Measurements from ENCODE around the gene PPIE.
"Not testable (repeated sequence)": the region's sequence is repeated elsewhere in the genome, so short reads cannot be mapped to it uniquely, and the experiment has no call there.

The PPIE gene

DNA sequence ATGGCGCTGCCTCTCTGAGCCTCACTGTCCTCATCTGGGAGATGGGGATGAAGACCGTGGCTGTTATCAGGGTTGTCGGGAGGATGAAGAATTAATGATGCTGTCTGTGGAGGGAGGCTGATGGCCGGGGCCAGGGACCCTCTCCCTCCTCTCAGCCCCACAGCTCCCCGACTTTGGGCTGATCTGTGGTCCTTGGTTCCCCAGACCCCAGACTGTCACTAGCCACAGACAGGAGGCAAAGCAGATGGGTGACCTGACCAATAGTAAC, 48.4 kb downstream of the PPIE start:
- H3K18ac ChIP-seq (ENCODE audit: low read depth in 1 of 2, low read length in 2 of 2); H2BK12ac ChIP-seq (ENCODE audit: low read length in 2 of 2); H2AFZ ChIP-seq (ENCODE audit: low read depth, low read length); H3K9me3 ChIP-seq (ENCODE audit: control insufficient read depth, low read length); H3K9ac ChIP-seq (ENCODE audit: low read length); DNase-seq; H4K8ac ChIP-seq (ENCODE audit: low read length); H3K4me2 ChIP-seq (ENCODE audit: low read length, poor library complexity, severe bottlenecking); H3K23ac ChIP-seq (ENCODE audit: low read length in 2 of 2); H3K79me1 ChIP-seq (replicated peaks; ENCODE audit: low read length, poor library complexity, severe bottlenecking); H2AK5ac ChIP-seq (ENCODE audit: low read length, severe bottlenecking); H4K91ac ChIP-seq (ENCODE audit: low read length); H3K36me3 ChIP-seq (ENCODE audit: control insufficient read depth in 1 of 2, insufficient read depth in 2 of 2, low read depth in 1 of 2, low read length in 2 of 2); H3K4me3 ChIP-seq (ENCODE audit: insufficient read depth in 1 of 2, low read depth in 1 of 2, low read length in 2 of 2); H2BK120ac ChIP-seq (ENCODE audit: low read depth, low read length); H2BK5ac ChIP-seq (ENCODE audit: low read depth, low read length, poor library complexity, severe bottlenecking); H2BK15ac ChIP-seq (ENCODE audit: low read depth, poor library complexity, severe bottlenecking); H3K4ac ChIP-seq (ENCODE audit: low read depth in 1 of 2, low read length in 2 of 2); H3K27ac ChIP-seq (ENCODE audit: low read length, poor library complexity, severe bottlenecking); H3K14ac ChIP-seq (ENCODE audit: low read length in 2 of 2): not testable (repeated sequence)
- Histone ChIP-seq H3K27me3 (ENCODE audit: control insufficient read depth in 1 of 2, insufficient read depth in 1 of 2, low read length in 2 of 2) (peaks cover 54 to 60% of the 10 kb centered on the region in 2 experiments), H3K4me1 (ENCODE audit: control insufficient read depth, insufficient read depth, low read depth, low read length) (peaks cover 11% of the 10 kb centered on the region)
- WGBS = 100% methylated on average over 1 of the region's 5 CpGs

GRCh38 chr1:39787468-39787867, 48.8 kb downstream of the PPIE start:
- no peak overlapping the region for H4K8ac ChIP-seq (ENCODE audit: low read length)
- H2BK15ac ChIP-seq (ENCODE audit: low read depth, poor library complexity, severe bottlenecking) = no peak overlapping the region
- H3K18ac ChIP-seq (ENCODE audit: low read depth in 1 of 2, low read length in 2 of 2) = no peak overlapping the region
- no peak overlapping the region for H3K4ac ChIP-seq (ENCODE audit: low read depth in 1 of 2, low read length in 2 of 2)
- 77% methylated on average over 7 of the region's 11 CpGs for WGBS
- no peak overlapping the region for H2BK12ac ChIP-seq (ENCODE audit: low read length in 2 of 2)
- H3K27me3 ChIP-seq (ENCODE audit: control insufficient read depth in 1 of 2, insufficient read depth in 1 of 2, low read length in 2 of 2) = peaks cover 53 to 59% of the 10 kb centered on the region in 2 experiments
- DNase-seq = no peak
- peaks cover 11% of the 10 kb centered on the region for H3K4me1 ChIP-seq (ENCODE audit: control insufficient read depth, insufficient read depth, low read depth, low read length)
- no peak overlapping the region for H3K23ac ChIP-seq (ENCODE audit: low read length in 2 of 2)
- H2BK5ac ChIP-seq (ENCODE audit: low read depth, low read length, poor library complexity, severe bottlenecking) = no peak overlapping the region
- H2AFZ ChIP-seq (ENCODE audit: low read depth, low read length) = no peak overlapping the region
- no peak overlapping the region for H3K27ac ChIP-seq (ENCODE audit: low read length, poor library complexity, severe bottlenecking)
- H3K36me3 ChIP-seq (ENCODE audit: control insufficient read depth in 1 of 2, insufficient read depth in 2 of 2, low read depth in 1 of 2, low read length in 2 of 2) = no peaks in the 10 kb centered on the region
- H3K9ac ChIP-seq (ENCODE audit: low read length) = no peak overlapping the region
- no peak overlapping the region for H2BK120ac ChIP-seq (ENCODE audit: low read depth, low read length)
- no peak overlapping the region for H3K14ac ChIP-seq (ENCODE audit: low read length in 2 of 2)
- H3K9me3 ChIP-seq (ENCODE audit: control insufficient read depth, low read length) = no peaks in the 10 kb centered on the region
- no peak overlapping the region for H2AK5ac ChIP-seq (ENCODE audit: low read length, severe bottlenecking)
- no peaks in the 10 kb centered on the region for H3K79me1 ChIP-seq (replicated peaks; ENCODE audit: low read length, poor library complexity, severe bottlenecking)
- no peak overlapping the region for H4K91ac ChIP-seq (ENCODE audit: low read length)
- no peak overlapping the region for H3K4me3 ChIP-seq (ENCODE audit: insufficient read depth in 1 of 2, low read depth in 1 of 2, low read length in 2 of 2)
- no peak overlapping the region for H3K4me2 ChIP-seq (ENCODE audit: low read length, poor library complexity, severe bottlenecking)

- H2AFZ ChIP-seq (ENCODE audit: low read depth, low read length); H2BK5ac ChIP-seq (ENCODE audit: low read depth, low read length, poor library complexity, severe bottlenecking); H3K36me3 ChIP-seq (ENCODE audit: control insufficient read depth in 1 of 2, insufficient read depth in 2 of 2, low read depth in 1 of 2, low read length in 2 of 2); H3K79me1 ChIP-seq (replicated peaks; ENCODE audit: low read length, poor library complexity, severe bottlenecking); H2BK120ac ChIP-seq (ENCODE audit: low read depth, low read length); H3K4ac ChIP-seq (ENCODE audit: low read depth in 1 of 2, low read length in 2 of 2); H3K4me3 ChIP-seq (ENCODE audit: insufficient read depth in 1 of 2, low read depth in 1 of 2, low read length in 2 of 2); H3K23ac ChIP-seq (ENCODE audit: low read length in 2 of 2); H3K18ac ChIP-seq (ENCODE audit: low read depth in 1 of 2, low read length in 2 of 2); H2BK12ac ChIP-seq (ENCODE audit: low read length in 2 of 2); H3K27ac ChIP-seq (ENCODE audit: low read length, poor library complexity, severe bottlenecking); H4K91ac ChIP-seq (ENCODE audit: low read length); DNase-seq; H3K9me3 ChIP-seq (ENCODE audit: control insufficient read depth, low read length); H2BK15ac ChIP-seq (ENCODE audit: low read depth, poor library complexity, severe bottlenecking); H4K8ac ChIP-seq (ENCODE audit: low read length); H3K4me2 ChIP-seq (ENCODE audit: low read length, poor library complexity, severe bottlenecking); H3K9ac ChIP-seq (ENCODE audit: low read length); H3K14ac ChIP-seq (ENCODE audit: low read length in 2 of 2); H2AK5ac ChIP-seq (ENCODE audit: low read length, severe bottlenecking): not testable (repeated sequence)
- Histone ChIP-seq H3K4me1 (ENCODE audit: control insufficient read depth, insufficient read depth, low read depth, low read length) (peaks cover 11% of the 10 kb centered on the region), H3K27me3 (ENCODE audit: control insufficient read depth in 1 of 2, insufficient read depth in 1 of 2, low read length in 2 of 2) (peaks cover 53 to 62% of the 10 kb centered on the region in 2 experiments)
- 14% methylated on average over 10 of the region's 55 CpGs for WGBS
These were observed 49.3 kb downstream of the PPIE start for GRCh38 chr1:39787964-39788363.

- Histone ChIP-seq H3K36me3 (ENCODE audit: control insufficient read depth in 1 of 2, insufficient read depth in 2 of 2, low read depth in 1 of 2, low read length in 2 of 2) (no peaks in the 10 kb centered on the region), H3K79me1 (replicated peaks; ENCODE audit: low read length, poor library complexity, severe bottlenecking) (no peaks in the 10 kb centered on the region), H3K4ac (ENCODE audit: low read depth in 1 of 2, low read length in 2 of 2) (no peak overlapping the region), H3K4me2 (ENCODE audit: low read length, poor library complexity, severe bottlenecking) (peak overlapping the region; percentile 49), H2AK5ac (ENCODE audit: low read length, severe bottlenecking) (no peak overlapping the region), H3K14ac (ENCODE audit: low read length in 2 of 2) (no peak overlapping the region), H4K91ac (ENCODE audit: low read length) (peak overlapping the region; percentile 27), H3K9ac (ENCODE audit: low read length) (no peak overlapping the region), H4K8ac (ENCODE audit: low read length) (no peak overlapping the region), H3K4me3 (ENCODE audit: insufficient read depth in 1 of 2, low read depth in 1 of 2, low read length in 2 of 2) (peak overlapping the region in 1 of 2 experiments; percentile 51), H2BK120ac (ENCODE audit: low read depth, low read length) (no peak overlapping the region), H2BK12ac (ENCODE audit: low read length in 2 of 2) (no peak overlapping the region), H3K27me3 (ENCODE audit: control insufficient read depth in 1 of 2, insufficient read depth in 1 of 2, low read length in 2 of 2) (peaks cover 48 to 61% of the 10 kb centered on the region in 2 experiments), H3K9me3 (ENCODE audit: control insufficient read depth, low read length) (no peaks in the 10 kb centered on the region), H3K27ac (ENCODE audit: low read length, poor library complexity, severe bottlenecking) (no peak overlapping the region), H2AFZ (ENCODE audit: low read depth, low read length) (no peak overlapping the region), H3K4me1 (ENCODE audit: control insufficient read depth, insufficient read depth, low read depth, low read length) (peaks cover 11% of the 10 kb centered on the region), H2BK15ac (ENCODE audit: low read depth, poor library complexity, severe bottlenecking) (no peak overlapping the region), H2BK5ac (ENCODE audit: low read depth, low read length, poor library complexity, severe bottlenecking) (no peak overlapping the region), H3K18ac (ENCODE audit: low read depth in 1 of 2, low read length in 2 of 2) (no peak overlapping the region), H3K23ac (ENCODE audit: low read length in 2 of 2) (peak overlapping the region in 1 of 2 experiments; percentile 59)
- 1% methylated on average over 21 of the region's 51 CpGs for WGBS
- DNase-seq = no peak
These were observed 49.7 kb downstream of the PPIE start for GRCh38 chr1:39788426-39788757.
